OCI-LY3 (cell line): ENCODE data around the gene F10.

Experiments used
- H2AFZ ChIP-seq: fragments of 200-600, 300-600 bp; shearing (Covaris generic); 2 replicates; pipeline ENCODE4 v1.6.0; 2014; ENCODE audit warnings: antibody characterized with exemption, low read depth, low read length
- H3K27ac ChIP-seq: fragments of 200-600, 300-600 bp; sonication (generic); 2 replicates; pipeline ENCODE4 v1.5.1; 2014; ENCODE audit warnings: mild to moderate bottlenecking, low read length, moderate library complexity, mixed read lengths
- H3K27me3 ChIP-seq: fragments of 200-600, 300-600 bp; sonication (generic); 2 replicates; pipeline ENCODE4 v1.6.1; 2014; ENCODE audit warnings: low read depth, low read length, mixed read lengths
- H3K36me3 ChIP-seq: fragments of 200-600, 300-600 bp; sonication (generic); replicated peaks from 2 replicates; pipeline ENCODE3; 2014; ENCODE audit warnings: low read depth, low read length, mixed read lengths
- H3K4me1 ChIP-seq: fragments of 300-600, 200-600 bp; sonication (generic); 2 replicates; pipeline ENCODE4 v1.6.1; 2014; ENCODE audit warnings: low read length, mixed read lengths
- H3K4me2 ChIP-seq: fragments of 200-600, 300-600 bp; sonication (generic); 2 replicates; pipeline ENCODE4 v1.6.1; 2014; ENCODE audit warnings: low read length, mixed read lengths
- H3K4me3 ChIP-seq: fragments of 300-600, 200-600 bp; sonication (generic); 2 replicates; pipeline ENCODE4 v1.5.1; 2014; ENCODE audit warnings: antibody characterized with exemption, mild to moderate bottlenecking, low read length, moderate library complexity
- H3K79me2 ChIP-seq: fragments of 300-600, 200-600 bp; shearing (Covaris generic); 2 replicates; pipeline ENCODE4 v1.6.1; 2014; ENCODE audit warnings: mild to moderate bottlenecking, low read length, mixed read lengths
- H3K9ac ChIP-seq: fragments of 300-600, 200-600 bp; shearing (Covaris generic); 2 replicates; pipeline ENCODE4 v1.6.0; 2014; ENCODE audit warnings: mild to moderate bottlenecking, low read length, moderate library complexity
- H3K9me3 ChIP-seq: fragments of 200-600, 300-600 bp; shearing (Covaris generic); 2 replicates; pipeline ENCODE4 v1.6.1; 2014; ENCODE audit warnings: low read length, mixed read lengths; ENCODE audit not compliant: insufficient read depth
- H4K20me1 ChIP-seq: fragments of 200-600, 300-600 bp; sonication (generic); 2 replicates; pipeline ENCODE4 v1.6.1; 2016; ENCODE audit warnings: low read length, mixed read lengths; ENCODE audit not compliant: insufficient read depth
- CTCF ChIP-seq: fragments of 200-600, 300-600 bp; sonication (generic); IDR thresholded peaks from 2 replicates; pipeline ENCODE4 v1.5.1; 2014; ENCODE audit warnings: antibody characterized with exemption, low read length, low read depth
- EZH2phosphoT487 ChIP-seq: fragments of 200-600 bp; shearing (Covaris generic); IDR thresholded peaks from 2 replicates; pipeline ENCODE4 v1.6.1; 2018; ENCODE audit warnings: antibody characterized with exemption, mixed run types, low read depth

The F10 gene

GRCh38 chr13:113114511-113115362, 7.9 kb upstream of the F10 start:
- H3K27me3 ChIP-seq, result 0 out of 2 replicates have a peak, but pooled peaks cover 4% of the 10 kb centered on the region
- H3K4me2 ChIP-seq, result no peak overlapping the region
- no peaks in the 10 kb centered on the region for H3K9me3 ChIP-seq
- no peaks in the 10 kb centered on the region for H3K36me3 ChIP-seq
- H3K9ac ChIP-seq, result no peak overlapping the region
- no peak overlapping the region for H3K4me3 ChIP-seq
- no peak overlapping the region for H2AFZ ChIP-seq
- no peak for TF ChIP-seq EZH2phosphoT487
- TF ChIP-seq CTCF, result no peak
- no peaks in the 10 kb centered on the region for H4K20me1 ChIP-seq
- H3K79me2 ChIP-seq, result no peaks in the 10 kb centered on the region
- H3K4me1 ChIP-seq, result no peaks in the 10 kb centered on the region
- no peak overlapping the region for H3K27ac ChIP-seq

- Histone ChIP-seq H3K4me2 (no peak overlapping the region), H3K9me3 (no peaks in the 10 kb centered on the region), H3K27ac (no peak overlapping the region), H3K36me3 (no peaks in the 10 kb centered on the region), H3K4me3 (no peak overlapping the region), H3K4me1 (no peaks in the 10 kb centered on the region), H3K79me2 (no peaks in the 10 kb centered on the region), H3K9ac (no peak overlapping the region), H4K20me1 (no peaks in the 10 kb centered on the region), H3K27me3 (0 out of 2 replicates have a peak, but pooled peaks cover 4% of the 10 kb centered on the region), H2AFZ (no peak overlapping the region)
- no peak for TF ChIP-seq CTCF
- TF ChIP-seq EZH2phosphoT487, result no peak
Observed at GRCh38 chr13:113115363-113116205, 7.0 kb upstream of the F10 start.

DNA sequence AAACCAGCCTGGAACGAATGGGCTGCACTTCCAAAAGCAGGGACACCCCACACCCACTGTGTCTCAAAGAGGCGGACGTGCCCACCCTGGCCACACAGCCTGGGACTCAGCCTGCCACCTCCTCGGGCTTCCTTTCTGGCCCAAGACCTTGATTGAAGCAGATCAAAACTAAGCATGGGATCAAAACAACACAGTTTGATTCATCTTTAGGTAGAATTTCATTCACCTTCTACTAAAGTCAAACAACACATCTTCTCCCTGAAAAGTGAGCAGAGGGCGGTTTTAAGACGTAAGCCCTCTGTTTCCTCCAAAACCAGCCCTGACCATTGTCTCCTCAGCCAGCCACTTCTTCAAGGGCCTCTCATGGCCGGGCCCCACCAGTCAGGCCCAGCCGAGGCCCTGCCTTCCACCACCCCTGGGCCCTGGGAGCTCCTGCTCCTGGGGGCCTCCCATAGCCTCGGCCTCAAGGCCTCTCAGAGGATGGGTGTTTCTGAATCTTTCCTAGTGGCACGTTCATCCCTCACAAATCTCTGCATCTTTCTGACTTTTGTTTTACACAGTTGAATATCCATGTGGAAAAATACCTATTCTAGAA, 6.3 kb upstream of the F10 start:
- Histone ChIP-seq H3K27ac (no peak overlapping the region), H3K36me3 (no peaks in the 10 kb centered on the region), H3K27me3 (0 out of 2 replicates have a peak, but pooled peaks cover 4% of the 10 kb centered on the region), H3K4me1 (no peaks in the 10 kb centered on the region), H3K9me3 (no peaks in the 10 kb centered on the region), H4K20me1 (no peaks in the 10 kb centered on the region), H3K79me2 (no peaks in the 10 kb centered on the region), H3K9ac (no peak overlapping the region), H2AFZ (no peak overlapping the region), H3K4me3 (no peak overlapping the region), H3K4me2 (no peak overlapping the region)
- no peak for TF ChIP-seq EZH2phosphoT487
- no peak for TF ChIP-seq CTCF

- H3K36me3 ChIP-seq, result no peaks in the 10 kb centered on the region
- no peaks in the 10 kb centered on the region for H3K9me3 ChIP-seq
- H3K4me1 ChIP-seq, result no peaks in the 10 kb centered on the region
- no peak overlapping the region for H3K9ac ChIP-seq
- H3K27ac ChIP-seq, result no peak overlapping the region
- no peak overlapping the region for H3K4me3 ChIP-seq
- H3K4me2 ChIP-seq, result no peak overlapping the region
- H3K27me3 ChIP-seq, result 0 out of 2 replicates have a peak, but pooled peaks cover 4% of the 10 kb centered on the region
- H4K20me1 ChIP-seq, result no peaks in the 10 kb centered on the region
- no peak overlapping the region for H2AFZ ChIP-seq
- H3K79me2 ChIP-seq, result no peaks in the 10 kb centered on the region
- no peak for TF ChIP-seq EZH2phosphoT487
- TF ChIP-seq CTCF, result no peak
Observed at GRCh38 chr13:113116871-113117271, 5.7 kb upstream of the F10 start.
